GM06990 (cell line): ENCODE results near the gene CASP14.

Experiments
- DNase-seq: peaks from one replicate; pipeline ENCODE4 v3.0.0-alpha.2; 2011; ENCODE audit not compliant: insufficient read length; ENCODE audit errors: extremely low read depth
- H3K27me3 ChIP-seq: replicated peaks from 2 replicates; pipeline ENCODE4 v1.6.0; 2011; ENCODE audit warnings: low read length; ENCODE audit not compliant: control insufficient read depth, insufficient read depth
- H3K36me3 ChIP-seq: 2 replicates; pipeline ENCODE4 v1.5.1; 2011; ENCODE audit warnings: low read length; ENCODE audit not compliant: control insufficient read depth, insufficient read depth
- H3K4me3 ChIP-seq: replicated peaks from 2 replicates; pipeline ENCODE4 v1.5.1; 2011; ENCODE audit warnings: low read depth, mild to moderate bottlenecking, control low read depth, low read length
- TF ChIP-seq, protein P1 (sequence below): IDR thresholded peaks from 2 replicates; pipeline ENCODE4 v1.5.1; 2011; ENCODE audit warnings: low read length, control low read depth, mild to moderate bottlenecking, inconsistent platforms; ENCODE audit not compliant: insufficient read depth, poor library complexity, severe bottlenecking

Gene CASP14

DNA sequence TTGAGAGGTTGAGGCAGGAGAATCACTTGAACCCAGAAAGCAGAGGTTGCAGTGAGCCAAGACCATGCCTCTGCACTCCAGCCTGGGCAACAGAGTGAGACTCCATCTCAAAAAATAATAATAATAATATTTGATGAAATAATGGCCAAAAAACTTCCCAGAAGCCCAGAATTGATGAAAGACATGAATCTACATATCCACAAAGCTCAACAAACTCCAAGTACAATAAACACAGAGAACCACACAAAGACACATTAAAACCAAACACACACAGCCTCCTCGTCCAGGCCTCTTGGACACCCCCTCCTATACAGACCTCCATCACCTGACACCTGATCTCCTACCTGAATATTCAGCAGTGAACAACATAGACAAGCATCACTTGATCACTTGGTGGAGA lies 54.7 kb downstream of the CASP14 start:
- peaks cover 2% of the 10 kb centered on the region; the same call in 1 of the 2 replicates for H3K27me3 ChIP-seq
- TF ChIP-seq, protein P1, sequence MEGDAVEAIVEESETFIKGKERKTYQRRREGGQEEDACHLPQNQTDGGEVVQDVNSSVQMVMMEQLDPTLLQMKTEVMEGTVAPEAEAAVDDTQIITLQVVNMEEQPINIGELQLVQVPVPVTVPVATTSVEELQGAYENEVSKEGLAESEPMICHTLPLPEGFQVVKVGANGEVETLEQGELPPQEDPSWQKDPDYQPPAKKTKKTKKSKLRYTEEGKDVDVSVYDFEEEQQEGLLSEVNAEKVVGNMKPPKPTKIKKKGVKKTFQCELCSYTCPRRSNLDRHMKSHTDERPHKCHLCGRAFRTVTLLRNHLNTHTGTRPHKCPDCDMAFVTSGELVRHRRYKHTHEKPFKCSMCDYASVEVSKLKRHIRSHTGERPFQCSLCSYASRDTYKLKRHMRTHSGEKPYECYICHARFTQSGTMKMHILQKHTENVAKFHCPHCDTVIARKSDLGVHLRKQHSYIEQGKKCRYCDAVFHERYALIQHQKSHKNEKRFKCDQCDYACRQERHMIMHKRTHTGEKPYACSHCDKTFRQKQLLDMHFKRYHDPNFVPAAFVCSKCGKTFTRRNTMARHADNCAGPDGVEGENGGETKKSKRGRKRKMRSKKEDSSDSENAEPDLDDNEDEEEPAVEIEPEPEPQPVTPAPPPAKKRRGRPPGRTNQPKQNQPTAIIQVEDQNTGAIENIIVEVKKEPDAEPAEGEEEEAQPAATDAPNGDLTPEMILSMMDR: no peak
- no peak for DNase-seq
- no peak overlapping the region for H3K4me3 ChIP-seq
- no peaks in the 10 kb centered on the region for H3K36me3 ChIP-seq

DNA sequence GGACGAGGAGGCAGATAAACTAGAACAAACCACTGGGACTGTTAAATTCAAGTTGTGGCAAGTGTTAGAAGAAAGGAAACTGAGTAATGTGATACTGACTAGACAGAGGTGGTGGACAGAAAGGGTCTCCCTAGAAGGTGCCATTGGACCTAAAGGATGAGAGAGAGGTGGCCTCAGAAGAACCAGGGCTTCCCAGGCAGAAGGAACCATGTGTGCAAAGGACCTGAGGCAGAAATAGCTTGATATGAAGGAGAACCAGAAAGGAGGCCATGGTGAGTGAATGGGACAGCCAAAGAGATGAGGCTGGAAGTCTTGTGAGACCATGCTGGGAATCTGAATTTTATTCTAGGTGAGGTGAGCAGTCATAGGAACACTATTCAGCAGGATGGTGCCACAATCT lies 55.1 kb downstream of the CASP14 start:
- no peak for DNase-seq
- TF ChIP-seq, protein P1: no peak
- Histone ChIP-seq H3K4me3 (no peak overlapping the region), H3K27me3 (peaks cover 2% of the 10 kb centered on the region; the same call in 1 of the 2 replicates), H3K36me3 (no peaks in the 10 kb centered on the region)

DNA sequence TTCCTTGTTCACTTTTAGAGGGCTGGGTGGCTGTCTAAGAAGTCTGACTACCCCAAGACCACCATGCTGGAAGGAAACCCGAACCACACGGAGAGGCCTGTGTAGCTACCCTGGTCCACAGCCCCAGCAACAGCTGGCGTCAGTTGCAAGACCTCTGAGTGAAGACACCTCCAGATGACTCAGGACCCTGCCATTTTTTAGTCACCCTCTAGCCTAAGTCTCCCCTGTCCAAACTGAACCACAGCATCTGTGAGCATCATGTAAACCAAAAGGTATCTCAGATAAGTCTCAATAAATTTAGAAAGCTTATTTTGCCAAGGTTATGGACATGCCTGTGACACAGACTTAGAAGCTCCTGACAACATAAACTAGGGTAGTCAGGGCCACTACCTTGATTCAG lies 55.8 kb downstream of the CASP14 start:
- peaks cover 2% of the 10 kb centered on the region; the same call in 1 of the 2 replicates for H3K27me3 ChIP-seq
- no peak overlapping the region for H3K4me3 ChIP-seq
- H3K36me3 ChIP-seq: no peaks in the 10 kb centered on the region
- no peak for DNase-seq
- TF ChIP-seq, protein P1: no peak

DNA sequence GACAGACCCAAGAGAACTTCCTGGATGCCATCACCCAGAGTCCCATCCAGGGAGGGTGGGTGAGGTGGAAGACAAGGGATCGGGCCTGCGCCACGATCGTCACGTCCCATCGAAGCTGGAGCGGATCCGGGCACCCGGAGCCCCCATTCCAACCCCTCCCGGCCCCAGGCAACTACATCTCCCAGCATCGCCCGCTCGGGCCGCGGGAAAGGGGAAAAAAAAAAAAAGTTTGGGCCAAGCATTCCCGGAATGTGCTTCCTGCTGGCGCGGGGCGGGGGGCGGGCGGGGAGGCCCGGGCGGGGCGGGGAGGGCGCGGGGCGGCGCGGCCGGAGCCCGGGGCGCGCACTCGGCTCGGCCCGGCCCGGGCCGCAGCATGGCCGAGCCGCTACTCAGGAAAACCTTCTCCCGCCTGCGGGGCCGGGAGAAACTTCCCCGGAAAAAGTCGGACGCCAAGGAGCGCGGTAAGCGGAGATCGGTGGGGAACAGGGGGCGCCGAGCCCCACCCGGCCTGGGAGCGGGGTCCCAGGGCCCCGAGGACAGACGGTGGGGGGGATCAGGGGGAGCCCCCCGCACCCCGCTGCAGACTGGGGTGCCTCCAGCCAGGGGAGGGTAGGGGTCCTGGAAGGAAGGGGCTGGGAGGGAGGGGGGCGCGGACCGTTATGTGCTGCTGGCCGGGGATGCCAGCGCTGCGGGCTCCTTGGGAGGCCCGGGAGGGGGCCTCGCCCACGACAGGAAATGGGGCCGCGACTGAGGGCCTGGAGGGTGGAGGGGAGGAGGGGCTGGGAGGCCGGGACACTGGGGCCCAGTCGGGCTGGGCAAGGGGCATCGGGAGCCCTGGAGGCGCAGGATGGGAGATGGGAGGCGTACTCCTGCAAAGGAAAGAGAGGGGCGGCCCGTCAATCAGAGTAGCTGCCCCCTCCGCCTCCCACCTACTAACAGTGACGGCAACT lies 58.1 kb downstream of the CASP14 start, which contains the start of gene SYDE1:
Gene SYDE1 (plus strand): TSS at position 341 of the 950 bp plus-strand sequence. CDS start 33 bp downstream, at position 374.
- no peak for DNase-seq
- Histone ChIP-seq H3K4me3 (no peak within 1 kb of the TSS), H3K27me3 (peaks cover 2% of the 10 kb centered on the region; the same call in 1 of the 2 replicates), H3K36me3 (no peaks in the 10 kb centered on the region)
- TF ChIP-seq, protein P1: no peak
